NCI-H2171 treated with DMSO at 0.1 percent for 48 hours (cell line): ENCODE data around the gene YWHAG.
"Not testable (repeated sequence)": the region's sequence is repeated elsewhere in the genome, so short reads cannot be mapped to it uniquely, and the experiment has no call there.

Source experiments
- DNase-seq: peaks from one replicate; lab custom pipeline; 2025; lab: John Stamatoyannopoulos, UW

The YWHAG gene

GRCh38 chr7:76347710-76348109 is 11.1 kb downstream of the YWHAG start:
- DNase-seq: no peak

- DNase-seq: no peak
Observed at GRCh38 chr7:76346778-76347177, 12.0 kb downstream of the YWHAG start.

- DNase-seq: no peak
Observed at GRCh38 chr7:76346097-76346496, 12.7 kb downstream of the YWHAG start.

GRCh38 chr7:76343931-76344321 is 14.9 kb downstream of the YWHAG start:
- DNase-seq: no peak

- no peak for DNase-seq
Observed at GRCh38 chr7:76343294-76343930, 15.4 kb downstream of the YWHAG start.

- no peak for DNase-seq
Observed at GRCh38 chr7:76342222-76342621, 16.6 kb downstream of the YWHAG start.

GRCh38 chr7:76340617-76341131 is 18.1 kb downstream of the YWHAG start:
- DNase-seq: no peak

- no peak for DNase-seq
Observed at GRCh38 chr7:76338298-76339084, 20.3 kb downstream of the YWHAG start.

GRCh38 chr7:76337147-76337546 is 21.6 kb downstream of the YWHAG start:
- no peak for DNase-seq

GRCh38 chr7:76336094-76336493 is 22.7 kb downstream of the YWHAG start:
- DNase-seq: no peak

- DNase-seq: not testable (repeated sequence)
Observed at GRCh38 chr7:76335417-76335816, 23.4 kb downstream of the YWHAG start.

- no peak for DNase-seq
Observed at GRCh38 chr7:76334320-76334967, 24.3 kb downstream of the YWHAG start.

GRCh38 chr7:76333511-76334101 is 25.2 kb downstream of the YWHAG start:
- DNase-seq: no peak

- DNase-seq: no peak
Observed at GRCh38 chr7:76332078-76332477, 26.7 kb downstream of the YWHAG start.

GRCh38 chr7:76330673-76331072 is 28.1 kb downstream of the YWHAG start:
- no peak for DNase-seq

- DNase-seq: no peak
Observed at GRCh38 chr7:76330261-76330660, 28.5 kb downstream of the YWHAG start.

GRCh38 chr7:76329479-76329878 is 29.3 kb downstream of the YWHAG start:
- DNase-seq: no peak

- DNase-seq: no peak
Observed at GRCh38 chr7:76328389-76328788, 30.4 kb downstream of the YWHAG start.

GRCh38 chr7:76327610-76328009 is 31.2 kb downstream of the YWHAG start:
- DNase-seq: no peak

GRCh38 chr7:76326646-76327233 is 32.1 kb downstream of the YWHAG start:
- DNase-seq: no peak

- DNase-seq: no peak
Observed at GRCh38 chr7:76325811-76326210, 33.0 kb downstream of the YWHAG start.

GRCh38 chr7:76325092-76325491 is 33.7 kb downstream of the YWHAG start:
- no peak for DNase-seq
